Lung (tissue), 12 donors: ENCODE measurements around the gene DLGAP4. TPM values are rescaled to one million over a fixed set of nuclear protein-coding genes. Genes with fewer than 3 reads are reported as not detected.

Experiments used
- ATAC-seq: fragments of 200-7000 bp; cut with Tn5 transposase; one replicate; pipeline ENCODE4 v1.9.1; 2020; ENCODE audit warnings: moderate number of reproducible peaks; ENCODE audit not compliant: insufficient read depth, low FRiP score
- DNase-seq, 3 donors: peaks; one replicate each; pipeline ENCODE4 v3.0.0-alpha.2; 2013 to 2017
- H3K27ac ChIP-seq, 2 donors: one replicate each; pipeline ENCODE4 v1.5.1; 2013; ENCODE audit warnings: mild to moderate bottlenecking in 2 of 2, moderate library complexity in 2 of 2, control low read depth in 1 of 2, inconsistent platforms in 1 of 2, low read depth in 1 of 2, low read length in 1 of 2
- H3K27me3 ChIP-seq, 3 donors: one replicate each; pipeline ENCODE4 v1.5.1; 2013; ENCODE audit warnings: low read length in 2 of 3; ENCODE audit not compliant: control insufficient read depth in 3 of 3, insufficient read depth in 3 of 3
- H3K36me3 ChIP-seq, 4 donors: one replicate each; pipeline ENCODE4 v1.5.1; 2013; ENCODE audit warnings: low read length in 4 of 4, mild to moderate bottlenecking in 1 of 4, moderate library complexity in 1 of 4; ENCODE audit not compliant: control insufficient read depth in 4 of 4, insufficient read depth in 4 of 4
- H3K4me1 ChIP-seq, 5 donors: one replicate each; pipeline ENCODE4 v1.5.1; 2013; ENCODE audit warnings: low read length in 5 of 5, mild to moderate bottlenecking in 2 of 5, moderate library complexity in 1 of 5; ENCODE audit not compliant: control insufficient read depth in 5 of 5, insufficient read depth in 5 of 5
- H3K4me3 ChIP-seq: one replicate; pipeline ENCODE4 v1.5.1; 2013; ENCODE audit warnings: mild to moderate bottlenecking, control low read depth, moderate library complexity
- H3K9ac ChIP-seq, 2 donors: one replicate each; pipeline ENCODE4 v1.5.1; 2013; ENCODE audit warnings: low read length in 2 of 2, control low read depth in 1 of 2; ENCODE audit not compliant: insufficient read depth in 1 of 2
- H3K9me3 ChIP-seq, 4 donors: one replicate each; pipeline ENCODE4 v1.5.1; 2013; ENCODE audit warnings: low read length in 3 of 4, mild to moderate bottlenecking in 1 of 4, moderate library complexity in 1 of 4; ENCODE audit not compliant: control insufficient read depth in 4 of 4, insufficient read depth in 3 of 4
- CTCF ChIP-seq: IDR thresholded peaks from 2 replicates; pipeline ENCODE4 v1.5.1; 2012; ENCODE audit warnings: mild to moderate bottlenecking; ENCODE audit errors: control extremely low read depth, extremely low read depth
- WGBS, 2 donors: extraction: QIAGEN DNeasy Blood & Tissue Kit; methylation state at CpG; one replicate each; pipeline ENCODE4 v1.1.7; 2013; 5-methylcytosine and 5-hydroxymethylcytosine counted together
- polyA plus RNA-seq, 2 donors: library from polyadenylated mRNA; stranded (reverse); fragments of 200-250 nt; gene quantifications; one replicate each; pipeline ENCODE4 v1.2.1, GENCODE V29; 2013
- total RNA-seq, 2 donors: library from RNA; depleted of rRNA in 1 of 2; stranded (reverse); fragments of >200 nt in 1 of 2; gene quantifications; one replicate each; pipeline ENCODE4 v1.2.1, GENCODE V29; 2014 to 2021
- donor health status: control.
- donor health status: control.
- donor health status: Bipolar disorder and iron deficiency.
- donor health status: healthy.
- donor health status: DM: yes; HTN: yes; CAD: no.

DLGAP4 gene
- total and polyA plus RNA-seq, 4 donors, result 34.6 to 67.6 (median 35.8) TPM

GRCh38 chr20:36435592-36436541 lies 129.7 kb downstream of the DLGAP4 start:
- ATAC-seq, result peak; percentile 79
- no peaks in the 10 kb centered on the region for H3K27me3 ChIP-seq
- H3K9me3 ChIP-seq, result no peaks in the 10 kb centered on the region
- no peak overlapping the region for H3K9ac ChIP-seq
- no peaks in the 10 kb centered on the region for H3K36me3 ChIP-seq
- H3K4me3 ChIP-seq, result peak overlapping the region; percentile 43
- no peak overlapping the region for H3K27ac ChIP-seq
- 31 to 42% methylated on average over 55 to 56 of the region's 56 CpGs for WGBS, 2 donors
- no peak for TF ChIP-seq CTCF
- DNase-seq, result peak; percentile 34 to 61 (median 42)
- peaks cover 0 to 2% (median 0%) of the 10 kb centered on the region in 5 donors for H3K4me1 ChIP-seq

- no peaks in the 10 kb centered on the region for H3K36me3 ChIP-seq
- no peaks in the 10 kb centered on the region for H3K9me3 ChIP-seq
- peaks cover 0 to 2% (median 0%) of the 10 kb centered on the region in 5 donors for H3K4me1 ChIP-seq
- WGBS, 2 donors, result 28 to 37% methylated on average over 9 of the region's 9 CpGs
- H3K27ac ChIP-seq, result no peak overlapping the region
- no peak overlapping the region for H3K9ac ChIP-seq
- no peaks in the 10 kb centered on the region for H3K27me3 ChIP-seq
- no peak overlapping the region for H3K4me3 ChIP-seq
- ATAC-seq (no peak), DNase-seq (peak; percentile 50 to 68 (median 54))
- TF ChIP-seq CTCF, result peak; percentile 79
Measured at GRCh38 chr20:36439040-36439730, 133.0 kb downstream of the DLGAP4 start.

- Histone ChIP-seq H3K27ac (no peak overlapping the region), H3K9ac (no peak overlapping the region), H3K4me3 (no peak overlapping the region), H3K27me3 (no peaks in the 10 kb centered on the region), H3K4me1 (peaks cover 0 to 2% (median 0%) of the 10 kb centered on the region in 5 donors), H3K36me3 (no peaks in the 10 kb centered on the region), H3K9me3 (no peaks in the 10 kb centered on the region)
- WGBS, 2 donors, result 38 to 43% methylated on average over 7 of the region's 7 CpGs
- ATAC-seq (no peak), DNase-seq (no peak)
- no peak for TF ChIP-seq CTCF
Measured at GRCh38 chr20:36439731-36440072, 133.6 kb downstream of the DLGAP4 start.
